ENCODE results near the gene SNX13.

SNX13 gene

GRCh38 chr7:17988141-17988540 is 47.8 kb upstream of the SNX13 start:
- H2AFZ ChIP-seq (ENCODE audit: low read length) = no peak overlapping the region
- no peak overlapping the region for H3K9ac ChIP-seq (ENCODE audit: low read length)
- no peak overlapping the region for H3K4me3 ChIP-seq (ENCODE audit: low read length)
- H3K9me2 ChIP-seq (replicated peaks; ENCODE audit: insufficient read depth, low read length) = no peaks in the 10 kb centered on the region
- DNase-seq = no peak
- no peaks in the 10 kb centered on the region for H3K4me1 ChIP-seq (ENCODE audit: low read length)
- H3K27me3 ChIP-seq (replicated peaks; ENCODE audit: insufficient read depth, low read length) = no peaks in the 10 kb centered on the region
- H3K9me3 ChIP-seq (replicated peaks; ENCODE audit: insufficient read depth, low read length) = no peaks in the 10 kb centered on the region
- TF ChIP-seq EZH2phosphoT487 (IDR thresholded peaks at IDR 0.05; ENCODE audit: low read length) (no peak), CTCF (IDR thresholded peaks at IDR 0.05; ENCODE audit: low read length) (no peak), EZH2 (optimal IDR thresholded peaks at IDR 0.05; ENCODE audit: low read depth, low read length) (no peak)
- no peaks in the 10 kb centered on the region for H4K20me1 ChIP-seq (ENCODE audit: insufficient read depth, low read length)
- no peaks in the 10 kb centered on the region for H3F3A ChIP-seq (ENCODE audit: insufficient read depth, low read length)
- H3K4me2 ChIP-seq (ENCODE audit: low read depth, low read length) = no peak overlapping the region
- no peaks in the 10 kb centered on the region for H3K36me3 ChIP-seq (replicated peaks; ENCODE audit: insufficient read depth, low read length)
- no peaks in the 10 kb centered on the region for H3K79me2 ChIP-seq (ENCODE audit: low read length)
- no peak overlapping the region for H3K27ac ChIP-seq (ENCODE audit: low read length)

- Histone ChIP-seq H3K9me2 (replicated peaks; ENCODE audit: insufficient read depth, low read length) (no peaks in the 10 kb centered on the region), H3K79me2 (ENCODE audit: low read length) (no peaks in the 10 kb centered on the region), H3F3A (ENCODE audit: insufficient read depth, low read length) (no peaks in the 10 kb centered on the region), H3K4me3 (ENCODE audit: low read length) (no peak overlapping the region), H3K27ac (ENCODE audit: low read length) (no peak overlapping the region), H3K9me3 (replicated peaks; ENCODE audit: insufficient read depth, low read length) (no peaks in the 10 kb centered on the region), H2AFZ (ENCODE audit: low read length) (no peak overlapping the region), H3K4me1 (ENCODE audit: low read length) (no peaks in the 10 kb centered on the region), H3K36me3 (replicated peaks; ENCODE audit: insufficient read depth, low read length) (no peaks in the 10 kb centered on the region), H3K4me2 (ENCODE audit: low read depth, low read length) (no peak overlapping the region), H4K20me1 (ENCODE audit: insufficient read depth, low read length) (no peaks in the 10 kb centered on the region), H3K9ac (ENCODE audit: low read length) (no peak overlapping the region), H3K27me3 (replicated peaks; ENCODE audit: insufficient read depth, low read length) (no peaks in the 10 kb centered on the region)
- TF ChIP-seq EZH2 (optimal IDR thresholded peaks at IDR 0.05; ENCODE audit: low read depth, low read length) (no peak), EZH2phosphoT487 (IDR thresholded peaks at IDR 0.05; ENCODE audit: low read length) (no peak), CTCF (IDR thresholded peaks at IDR 0.05; ENCODE audit: low read length) (no peak)
- DNase-seq = no peak
These were observed 46.6 kb upstream of the SNX13 start for GRCh38 chr7:17986851-17987250.

GRCh38 chr7:17985473-17986239 is 45.4 kb upstream of the SNX13 start:
- Histone ChIP-seq H3K4me2 (ENCODE audit: low read depth, low read length) (no peak overlapping the region), H3K4me1 (ENCODE audit: low read length) (no peaks in the 10 kb centered on the region), H3K79me2 (ENCODE audit: low read length) (no peaks in the 10 kb centered on the region), H2AFZ (ENCODE audit: low read length) (no peak overlapping the region), H3K9me3 (replicated peaks; ENCODE audit: insufficient read depth, low read length) (no peaks in the 10 kb centered on the region), H3K9me2 (replicated peaks; ENCODE audit: insufficient read depth, low read length) (no peaks in the 10 kb centered on the region), H3K27me3 (replicated peaks; ENCODE audit: insufficient read depth, low read length) (no peaks in the 10 kb centered on the region), H3K4me3 (ENCODE audit: low read length) (no peak overlapping the region), H3K27ac (ENCODE audit: low read length) (no peak overlapping the region), H3K9ac (ENCODE audit: low read length) (no peak overlapping the region), H3K36me3 (replicated peaks; ENCODE audit: insufficient read depth, low read length) (no peaks in the 10 kb centered on the region), H4K20me1 (ENCODE audit: insufficient read depth, low read length) (no peaks in the 10 kb centered on the region), H3F3A (ENCODE audit: insufficient read depth, low read length) (no peaks in the 10 kb centered on the region)
- TF ChIP-seq EZH2 (optimal IDR thresholded peaks at IDR 0.05; ENCODE audit: low read depth, low read length) (no peak), CTCF (IDR thresholded peaks at IDR 0.05; ENCODE audit: low read length) (no peak), EZH2phosphoT487 (IDR thresholded peaks at IDR 0.05; ENCODE audit: low read length) (no peak)
- no peak for DNase-seq
